Measurements from ENCODE around the gene CC2D2B.

CC2D2B gene

DNA sequence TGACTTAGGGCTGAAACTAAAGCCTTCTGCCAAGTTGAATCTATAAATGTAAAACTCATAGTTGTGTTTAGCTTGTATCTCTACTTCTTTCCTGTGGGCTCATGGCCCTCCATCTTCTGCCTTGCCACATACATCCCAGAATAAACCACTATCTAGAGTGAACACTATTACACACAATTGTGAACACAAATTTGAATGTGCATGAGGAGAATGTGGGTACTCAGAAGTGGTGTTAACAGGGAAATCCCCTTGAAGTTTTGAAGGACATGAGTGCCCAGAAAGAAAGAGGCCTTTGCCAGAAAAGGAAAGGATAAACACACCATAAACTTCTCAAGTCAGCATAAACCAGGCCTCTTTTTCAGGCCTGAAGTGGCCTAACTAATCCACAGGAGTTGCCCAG, 115.4 kb downstream of the CC2D2B start:
- Histone ChIP-seq H3K27ac (ENCODE audit: low read depth, low read length) (no peak overlapping the region), H2AFZ (ENCODE audit: low read length, unreplicated experiment) (no peak overlapping the region), H3K36me3 (ENCODE audit: insufficient read depth, low read length) (no peaks in the 10 kb centered on the region), H3K4me3 (ENCODE audit: low read depth, low read length) (no peak overlapping the region), H3K27me3 (ENCODE audit: insufficient read depth, low read length) (no peaks in the 10 kb centered on the region), H3K79me2 (ENCODE audit: control insufficient read depth, insufficient read depth, low read length, unreplicated experiment) (no peaks in the 10 kb centered on the region), H3K4me1 (ENCODE audit: control insufficient read depth, insufficient read depth, low read length, unreplicated experiment) (no peaks in the 10 kb centered on the region)

- no peaks in the 10 kb centered on the region for H3K4me1 ChIP-seq (ENCODE audit: control insufficient read depth, insufficient read depth, low read length, unreplicated experiment)
- H3K4me3 ChIP-seq (ENCODE audit: low read depth, low read length), result no peak overlapping the region
- no peaks in the 10 kb centered on the region for H3K36me3 ChIP-seq (ENCODE audit: insufficient read depth, low read length)
Measured at GRCh38 chr10:96025566-96025965, 117.8 kb downstream of the CC2D2B start.

DNA sequence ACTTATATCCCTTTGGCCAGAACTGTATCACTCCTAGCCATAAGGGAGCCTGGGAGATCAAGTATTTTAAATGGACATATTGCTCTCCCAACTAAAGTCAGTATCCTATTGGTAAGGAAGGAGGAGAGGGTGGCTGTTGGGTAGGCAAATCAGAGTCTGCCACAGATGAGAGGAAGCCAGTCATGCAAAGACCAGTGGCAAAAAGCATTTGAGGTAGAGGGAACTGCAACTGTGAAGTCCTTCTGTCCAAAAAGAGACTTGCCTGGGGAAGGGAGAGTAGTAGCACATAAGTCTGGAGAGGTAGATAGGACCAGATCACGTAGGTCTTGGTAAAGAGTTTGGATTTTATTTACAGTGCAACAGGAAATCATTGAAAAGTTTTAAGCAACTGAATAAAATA, 126.8 kb downstream of the CC2D2B start:
- H3K27me3 ChIP-seq (ENCODE audit: insufficient read depth, low read length), result peaks cover 16% of the 10 kb centered on the region
- no peaks in the 10 kb centered on the region for H3K36me3 ChIP-seq (ENCODE audit: insufficient read depth, low read length)
- H3K4me1 ChIP-seq (ENCODE audit: control insufficient read depth, insufficient read depth, low read length, unreplicated experiment), result no peaks in the 10 kb centered on the region
- H3K27ac ChIP-seq (ENCODE audit: low read depth, low read length), result no peak overlapping the region
- no peaks in the 10 kb centered on the region for H3K79me2 ChIP-seq (ENCODE audit: control insufficient read depth, insufficient read depth, low read length, unreplicated experiment)
- H3K4me3 ChIP-seq (ENCODE audit: low read depth, low read length), result no peak overlapping the region
- no peak overlapping the region for H2AFZ ChIP-seq (ENCODE audit: low read length, unreplicated experiment)

More at GRCh38 chr10:96025566-96025965, 117.8 kb downstream of the CC2D2B start:
- Histone ChIP-seq H3K79me2 (ENCODE audit: control insufficient read depth, insufficient read depth, low read length, unreplicated experiment) (no peaks in the 10 kb centered on the region), H2AFZ (ENCODE audit: low read length, unreplicated experiment) (no peak overlapping the region), H3K27me3 (ENCODE audit: insufficient read depth, low read length) (no peaks in the 10 kb centered on the region), H3K27ac (ENCODE audit: low read depth, low read length) (no peak overlapping the region)

GRCh38 chr10:96038476-96039387, 131.0 kb downstream of the CC2D2B start:
- Histone ChIP-seq H3K4me3 (ENCODE audit: low read depth, low read length) (no peak overlapping the region), H3K79me2 (ENCODE audit: control insufficient read depth, insufficient read depth, low read length, unreplicated experiment) (peaks cover under 1% of the 10 kb centered on the region), H3K27ac (ENCODE audit: low read depth, low read length) (no peak overlapping the region), H3K27me3 (ENCODE audit: insufficient read depth, low read length) (peaks cover 11% of the 10 kb centered on the region), H2AFZ (ENCODE audit: low read length, unreplicated experiment) (no peak overlapping the region), H3K4me1 (ENCODE audit: control insufficient read depth, insufficient read depth, low read length, unreplicated experiment) (peaks cover 5% of the 10 kb centered on the region), H3K36me3 (ENCODE audit: insufficient read depth, low read length) (no peaks in the 10 kb centered on the region)

DNA sequence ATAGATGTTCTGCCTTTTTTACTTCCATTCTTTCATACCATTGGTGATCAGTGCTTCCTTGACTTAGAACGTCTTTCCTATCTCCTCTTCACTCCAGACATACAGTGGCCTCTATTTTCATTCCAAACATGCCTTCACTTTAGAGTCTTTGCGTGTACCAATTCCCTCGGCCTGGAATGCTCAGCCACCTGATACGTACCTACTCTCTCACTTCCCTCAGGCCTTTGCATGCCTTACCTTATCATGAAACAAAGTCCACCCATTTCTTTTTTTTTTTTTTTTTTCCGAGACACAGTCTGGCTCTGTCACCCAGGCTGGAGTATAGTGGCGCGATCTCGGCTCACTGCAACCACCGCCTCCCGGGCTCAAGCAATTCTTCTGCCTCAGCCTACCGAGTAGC, 133.4 kb downstream of the CC2D2B start:
- H2AFZ ChIP-seq (ENCODE audit: low read length, unreplicated experiment), result no peak overlapping the region
- H3K4me3 ChIP-seq (ENCODE audit: low read depth, low read length), result no peak overlapping the region
- no peaks in the 10 kb centered on the region for H3K36me3 ChIP-seq (ENCODE audit: insufficient read depth, low read length)
- H3K79me2 ChIP-seq (ENCODE audit: control insufficient read depth, insufficient read depth, low read length, unreplicated experiment), result peaks cover 24% of the 10 kb centered on the region
- peaks cover 7% of the 10 kb centered on the region for H3K27me3 ChIP-seq (ENCODE audit: insufficient read depth, low read length)
- H3K4me1 ChIP-seq (ENCODE audit: control insufficient read depth, insufficient read depth, low read length, unreplicated experiment), result peaks cover 5% of the 10 kb centered on the region
- H3K27ac ChIP-seq (ENCODE audit: low read depth, low read length), result no peak overlapping the region

- peak within 1 kb of the TSS; percentile 92 for H3K4me3 ChIP-seq (ENCODE audit: low read depth, low read length)
- peak within 1 kb of the TSS; percentile 97 for H2AFZ ChIP-seq (ENCODE audit: low read length, unreplicated experiment)
- peaks cover 40% of the 10 kb centered on the region for H3K79me2 ChIP-seq (ENCODE audit: control insufficient read depth, insufficient read depth, low read length, unreplicated experiment)
Measured at GRCh38 chr10:96043033-96043892, 135.5 kb downstream of the CC2D2B start, which contains the start of gene CCNJ. Gene CCNJ, plus strand, starts transcription at chr10:96043583. Its CDS starts 811 bp downstream, at chr10:96044394.

GRCh38 chr10:96043893-96044715, 136.3 kb downstream of the CC2D2B start:
- H3K4me3 ChIP-seq (ENCODE audit: low read depth, low read length), result peak overlapping the region; percentile 92
- no peaks in the 10 kb centered on the region for H3K36me3 ChIP-seq (ENCODE audit: insufficient read depth, low read length)
- H3K79me2 ChIP-seq (ENCODE audit: control insufficient read depth, insufficient read depth, low read length, unreplicated experiment), result peaks cover 48% of the 10 kb centered on the region
- peak overlapping the region; percentile 51 for H3K27ac ChIP-seq (ENCODE audit: low read depth, low read length)
- peaks cover 5% of the 10 kb centered on the region for H3K4me1 ChIP-seq (ENCODE audit: control insufficient read depth, insufficient read depth, low read length, unreplicated experiment)
- H3K27me3 ChIP-seq (ENCODE audit: insufficient read depth, low read length), result no peaks in the 10 kb centered on the region
- H2AFZ ChIP-seq (ENCODE audit: low read length, unreplicated experiment), result peak overlapping the region; percentile 76

More at GRCh38 chr10:96043033-96043892, 135.5 kb downstream of the CC2D2B start, which contains the start of gene CCNJ:
- Histone ChIP-seq H3K36me3 (ENCODE audit: insufficient read depth, low read length) (no peaks in the 10 kb centered on the region), H3K27me3 (ENCODE audit: insufficient read depth, low read length) (peaks cover 4% of the 10 kb centered on the region; the same call in 1 of the 2 replicates), H3K4me1 (ENCODE audit: control insufficient read depth, insufficient read depth, low read length, unreplicated experiment) (peaks cover 5% of the 10 kb centered on the region), H3K27ac (ENCODE audit: low read depth, low read length) (peak within 1 kb of the TSS; percentile 51)

DNA sequence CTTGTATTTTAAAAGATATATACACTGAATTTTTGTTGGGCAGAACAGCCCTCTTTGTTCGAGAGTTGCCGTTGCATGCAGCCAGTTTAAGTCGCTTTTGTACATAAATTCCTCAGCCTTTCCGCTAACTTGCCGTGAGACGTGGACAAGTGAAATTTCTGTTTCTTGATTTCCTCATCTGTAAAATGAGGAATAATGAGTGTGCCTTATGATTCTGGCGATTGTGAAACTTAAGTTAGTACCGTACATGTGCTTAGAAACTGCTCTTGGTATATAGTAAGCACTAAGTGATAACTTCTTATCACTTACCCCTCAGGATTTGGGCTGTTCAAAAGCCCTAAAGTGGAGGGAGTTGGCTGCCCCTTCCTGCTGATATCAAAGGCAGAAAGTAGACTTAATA, 137.0 kb downstream of the CC2D2B start:
- Histone ChIP-seq H3K4me1 (ENCODE audit: control insufficient read depth, insufficient read depth, low read length, unreplicated experiment) (peaks cover 5% of the 10 kb centered on the region), H3K27me3 (ENCODE audit: insufficient read depth, low read length) (no peaks in the 10 kb centered on the region), H3K27ac (ENCODE audit: low read depth, low read length) (peak overlapping the region; percentile 51), H3K79me2 (ENCODE audit: control insufficient read depth, insufficient read depth, low read length, unreplicated experiment) (peaks cover 49% of the 10 kb centered on the region), H2AFZ (ENCODE audit: low read length, unreplicated experiment) (peak overlapping the region; percentile 76), H3K36me3 (ENCODE audit: insufficient read depth, low read length) (no peaks in the 10 kb centered on the region), H3K4me3 (ENCODE audit: low read depth, low read length) (peak overlapping the region; percentile 92)

- no peaks in the 10 kb centered on the region for H3K36me3 ChIP-seq (ENCODE audit: insufficient read depth, low read length)
Measured at GRCh38 chr10:96046546-96046945, 138.8 kb downstream of the CC2D2B start.

More at GRCh38 chr10:96046546-96046945, 138.8 kb downstream of the CC2D2B start:
- Histone ChIP-seq H3K27ac (ENCODE audit: low read depth, low read length) (no peak overlapping the region), H3K4me3 (ENCODE audit: low read depth, low read length) (no peak overlapping the region), H3K27me3 (ENCODE audit: insufficient read depth, low read length) (no peaks in the 10 kb centered on the region), H3K4me1 (ENCODE audit: control insufficient read depth, insufficient read depth, low read length, unreplicated experiment) (peaks cover 5% of the 10 kb centered on the region), H3K79me2 (ENCODE audit: control insufficient read depth, insufficient read depth, low read length, unreplicated experiment) (peaks cover 54% of the 10 kb centered on the region), H2AFZ (ENCODE audit: low read length, unreplicated experiment) (no peak overlapping the region)
